GM12892 (cell line): Measurements from ENCODE around the gene GATA6.

ENCODE experiments used
- POLR2A ChIP-seq: IDR thresholded peaks from 2 replicates; pipeline ENCODE4 v1.6.1; 2011; ENCODE audit warnings: low read depth, low read length, control low read depth
- POLR2AphosphoS5 ChIP-seq: IDR thresholded peaks from 2 replicates; pipeline ENCODE4 v1.6.1; 2011; ENCODE audit warnings: low read depth, low read length, control low read depth

- TF ChIP-seq POLR2A (no peak), POLR2AphosphoS5 (no peak)
These were observed 37.1 kb upstream of the GATA6 start for GRCh38 chr18:22132258-22132657.
